Measurements from ENCODE around the gene SUPT6H. TPM values are rescaled to one million over a fixed set of nuclear protein-coding genes. Genes with fewer than 3 reads are reported as not detected.

Gene SUPT6H
- total and polyA plus RNA-seq, 9 of the 15 experiments (the other 6 are each of a cell fraction or from before 2014, with no cell fraction given) = 1.7 to 77.7 (median 49.2) TPM

GRCh38 chr17:28735242-28735722, 73.3 kb downstream of the SUPT6H start (continued):
- peak; percentile 51; the same call in 1 of the 2 replicates for TF ChIP-seq ZBTB7A (IDR thresholded peaks at IDR 0.05; ENCODE audit: borderline replicate concordance, control insufficient read depth, low read depth, low read length)
- peak; percentile 82 for TF ChIP-seq PKNOX1 (IDR thresholded peaks at IDR 0.05)
- peak in 1 of 2 experiments; percentile 50; a peak in 2 of 4 replicates for TF ChIP-seq NRF1 (conservative IDR thresholded peaks at IDR 0.05 in 1 of 2, IDR thresholded peaks at IDR 0.05 in 1 of 2)
- peak; percentile 35; the same call in 1 of the 2 replicates for TF ChIP-seq PHF8 (IDR thresholded peaks at IDR 0.05; ENCODE audit: borderline replicate concordance, low read length)
- TF ChIP-seq MAFG (tag; conservative IDR thresholded peaks at IDR 0.05) = peak; percentile 90
- peak; percentile 37 for TF ChIP-seq NUFIP1 (IDR thresholded peaks at IDR 0.05; ENCODE audit: partially characterized antibody)
- TF ChIP-seq GATAD2B (IDR thresholded peaks at IDR 0.05; ENCODE audit: borderline replicate concordance) = 0 out of 2 replicates have a peak, but pooled peaks have one; percentile 32
- peak; percentile 97 for TF ChIP-seq JUND (IDR thresholded peaks at IDR 0.05; ENCODE audit: borderline replicate concordance, low read depth, low read length)
- TF ChIP-seq JUND (tag; IDR thresholded peaks at IDR 0.05; ENCODE audit: borderline replicate concordance, low read depth, low read length) = peak; percentile 95; the same call in 2 of the 3 replicates
- TF ChIP-seq ELK3 (CRISPR knock-in tag; IDR thresholded peaks at IDR 0.05) = no peak
- TF ChIP-seq E2F1 (CRISPR knock-in tag; IDR thresholded peaks at IDR 0.05) = peak; percentile 68; the same call in 1 of the 2 replicates
- 0 out of 2 replicates have a peak, but pooled peaks have one; percentile 58 for TF ChIP-seq ELF4 (CRISPR knock-in tag; IDR thresholded peaks at IDR 0.05)
- TF ChIP-seq PHF20 (IDR thresholded peaks at IDR 0.05; ENCODE audit: partially characterized antibody) = no peak
- TF ChIP-seq IRF1 (CRISPR knock-in tag; IDR thresholded peaks at IDR 0.05; ENCODE audit: borderline replicate concordance) = no peak

All from K562 (cell line).